PC-3 (cell line): Measurements from ENCODE around the gene GABRB2.

Experiments
- CTCF ChIP-seq: fragments of 300-600 bp; sonication (generic); conservative IDR thresholded peaks from 2 replicates; pipeline ENCODE4 v1.5.1; 2017; ENCODE audit warnings: antibody characterized with exemption, low read depth, mild to moderate bottlenecking, low read length
- EZH2 ChIP-seq: fragments of 300-600 bp; sonication (generic); IDR thresholded peaks from one replicate; pipeline ENCODE4 v1.6.1; 2017; ENCODE audit warnings: antibody characterized with exemption, mild to moderate bottlenecking, low read length; ENCODE audit not compliant: unreplicated experiment
- EZH2phosphoT487 ChIP-seq: fragments of 300-600 bp; sonication (generic); IDR thresholded peaks from 2 replicates; pipeline ENCODE4 v1.6.1; 2018; ENCODE audit warnings: mild to moderate bottlenecking, antibody characterized with exemption, low read length, borderline replicate concordance

GRCh38 chr5:161547406-161547737 lies 847 bp upstream of the GABRB2 start:
- no peak for TF ChIP-seq CTCF
- no peak for TF ChIP-seq EZH2phosphoT487
- no peak for TF ChIP-seq EZH2
